KOPT-K1 (cell line): Measurements from ENCODE around the gene KMT5B.
"Not testable (repeated sequence)": the region's sequence is repeated elsewhere in the genome, so short reads cannot be mapped to it uniquely, and the experiment has no call there.

Experiments
- H3K27ac ChIP-seq: fragments of 200-600 bp; sonication (generic); 2 replicates; pipeline ENCODE4 v1.5.1; 2016; ENCODE audit warnings: antibody characterized with exemption, mild to moderate bottlenecking, low read depth, low read length; ENCODE audit not compliant: poor library complexity, severe bottlenecking
- H3K36me3 ChIP-seq: fragments of 200-600 bp; sonication (generic); 2 replicates; pipeline ENCODE4 v1.5.1; 2017; ENCODE audit warnings: antibody characterized with exemption, mild to moderate bottlenecking, low read length, moderate library complexity; ENCODE audit not compliant: insufficient read depth
- H3K9me3 ChIP-seq: fragments of 200-600 bp; sonication (generic); 2 replicates; pipeline ENCODE4 v1.5.1; 2017; ENCODE audit warnings: antibody characterized with exemption, low read length, mild to moderate bottlenecking; ENCODE audit not compliant: insufficient read depth, poor library complexity, severe bottlenecking

The KMT5B gene

DNA sequence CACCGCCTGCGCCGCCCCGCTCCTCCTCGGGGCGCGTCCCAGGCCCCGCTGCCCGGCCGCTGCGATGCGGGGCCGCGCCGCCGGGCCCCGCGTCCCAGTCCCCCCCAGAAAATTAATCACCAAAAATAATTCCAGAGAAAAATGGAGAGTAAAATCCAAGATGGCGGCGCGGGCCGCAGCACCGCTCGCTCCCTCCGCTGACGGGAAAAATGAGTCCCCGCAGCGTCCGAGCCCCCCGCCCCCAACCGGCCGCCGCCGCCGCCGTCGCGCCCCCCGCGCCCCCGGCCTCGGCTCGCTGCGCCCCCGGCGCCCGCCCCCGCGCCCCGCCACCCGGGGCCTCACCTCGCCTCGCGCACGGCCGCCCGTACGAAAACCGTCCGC, at the start of gene KMT5B:
Gene KMT5B (minus strand): TSS at position 162 of the 381 bp plus-strand sequence. CDS start 23,220 bp downstream, outside the sequence.
- H3K27ac ChIP-seq = peak within 1 kb of the TSS; percentile 80
- H3K9me3 ChIP-seq = no peaks in the 10 kb centered on the region
- H3K36me3 ChIP-seq = no peaks in the 10 kb centered on the region

DNA sequence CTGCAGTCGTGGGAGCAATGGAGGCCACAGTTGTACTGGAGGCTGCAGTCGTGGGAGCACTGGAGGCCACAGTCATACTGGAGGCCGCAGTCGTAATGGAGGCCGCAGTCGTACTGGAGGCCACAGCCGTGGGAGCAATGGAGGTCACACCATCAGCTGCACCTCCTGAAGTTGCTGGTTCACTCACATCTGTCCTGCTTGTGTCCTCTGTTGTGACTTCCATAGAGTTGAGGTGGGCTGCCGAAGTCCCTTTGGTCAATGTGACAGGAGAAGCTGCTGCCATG, 49.4 kb upstream of the KMT5B start:
- Histone ChIP-seq H3K36me3 (peaks cover 31% of the 10 kb centered on the region; the same call in 1 of the 2 replicates), H3K27ac (no peak overlapping the region), H3K9me3 (no peaks in the 10 kb centered on the region)

DNA sequence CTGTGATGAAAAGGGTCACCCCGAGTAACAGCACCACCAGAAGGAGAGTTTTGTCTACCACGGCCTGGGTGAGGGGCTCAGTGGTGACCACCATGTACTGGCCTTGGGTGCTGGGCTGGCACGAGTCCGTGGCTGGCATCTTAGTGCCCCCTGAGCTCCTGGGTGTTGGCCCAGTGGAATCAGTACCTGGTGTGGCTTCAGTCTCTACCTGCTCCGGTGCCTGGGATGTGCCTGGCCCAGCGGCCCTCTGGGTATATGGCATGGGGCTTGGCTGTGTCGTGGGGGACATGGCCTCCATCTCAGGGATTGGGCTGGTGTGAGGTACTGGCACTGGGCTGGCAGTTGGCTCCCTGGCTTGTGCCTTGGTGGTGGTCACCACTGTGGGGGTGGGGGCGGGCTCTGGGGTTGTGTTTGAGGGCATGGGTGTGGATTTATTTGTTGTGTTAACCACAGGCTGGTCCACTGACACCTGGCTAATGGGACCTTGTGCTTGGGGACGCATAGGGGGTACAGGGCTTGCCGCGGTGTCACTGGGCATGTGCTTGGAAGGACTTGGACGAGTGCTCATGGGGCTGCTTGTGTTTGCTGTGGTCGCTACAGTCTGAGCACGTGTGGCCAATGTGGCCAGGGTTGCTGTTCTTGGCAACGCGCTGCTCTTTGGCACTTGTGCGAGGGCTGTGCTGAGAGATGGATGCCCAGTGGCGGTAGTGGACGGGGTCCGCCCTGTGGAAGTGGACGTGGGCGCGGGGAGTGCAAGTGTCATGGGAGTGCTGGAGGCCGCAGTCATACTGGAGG, 48.9 kb upstream of the KMT5B start:
- Histone ChIP-seq H3K36me3 (peaks cover 28% of the 10 kb centered on the region; the same call in 1 of the 2 replicates), H3K27ac (no peak overlapping the region), H3K9me3 (no peaks in the 10 kb centered on the region)

DNA sequence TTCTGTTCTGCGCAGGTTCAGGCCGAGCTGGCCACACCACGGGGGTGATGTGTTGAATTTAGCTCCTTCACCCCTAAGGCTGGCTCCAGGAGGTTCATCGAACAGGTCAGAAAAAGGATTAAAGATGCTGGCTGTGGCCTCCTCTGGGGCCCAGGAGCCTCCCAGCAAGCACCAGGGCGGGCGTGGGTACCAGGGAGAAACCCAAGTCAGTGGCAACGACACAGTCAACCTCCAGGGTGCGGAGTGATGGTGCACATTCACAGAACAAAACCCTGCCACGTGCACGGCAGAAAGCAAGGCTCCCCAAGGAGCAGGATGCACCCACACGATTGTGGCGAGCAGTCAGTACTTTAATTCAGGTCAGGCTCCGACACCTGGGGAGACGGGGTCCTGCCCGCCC, 47.9 kb upstream of the KMT5B start:
- Histone ChIP-seq H3K27ac (no peak overlapping the region), H3K36me3 (peaks cover 22% of the 10 kb centered on the region; the same call in 1 of the 2 replicates), H3K9me3 (no peaks in the 10 kb centered on the region)

DNA sequence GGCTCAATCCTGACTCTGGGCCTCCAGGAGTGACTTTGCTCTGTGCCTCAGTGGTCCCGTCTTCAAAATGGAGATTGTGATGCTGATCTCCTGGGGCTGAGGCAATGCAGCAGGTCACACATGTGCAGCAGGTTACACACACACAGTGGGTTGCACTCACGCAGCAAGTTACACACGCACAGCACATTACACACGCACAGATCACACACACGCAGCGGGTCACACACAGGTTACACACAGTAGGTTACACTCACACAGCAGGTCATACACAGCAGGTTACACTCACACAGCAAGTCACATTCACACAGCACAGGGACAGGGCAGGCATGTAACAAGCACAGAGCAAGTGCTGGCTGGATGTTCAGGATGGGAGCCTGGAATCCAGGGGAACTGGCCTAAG, 47.4 kb upstream of the KMT5B start:
- H3K9me3 ChIP-seq = no peaks in the 10 kb centered on the region
- no peak overlapping the region for H3K27ac ChIP-seq
- peaks cover 21% of the 10 kb centered on the region; the same call in 1 of the 2 replicates for H3K36me3 ChIP-seq

DNA sequence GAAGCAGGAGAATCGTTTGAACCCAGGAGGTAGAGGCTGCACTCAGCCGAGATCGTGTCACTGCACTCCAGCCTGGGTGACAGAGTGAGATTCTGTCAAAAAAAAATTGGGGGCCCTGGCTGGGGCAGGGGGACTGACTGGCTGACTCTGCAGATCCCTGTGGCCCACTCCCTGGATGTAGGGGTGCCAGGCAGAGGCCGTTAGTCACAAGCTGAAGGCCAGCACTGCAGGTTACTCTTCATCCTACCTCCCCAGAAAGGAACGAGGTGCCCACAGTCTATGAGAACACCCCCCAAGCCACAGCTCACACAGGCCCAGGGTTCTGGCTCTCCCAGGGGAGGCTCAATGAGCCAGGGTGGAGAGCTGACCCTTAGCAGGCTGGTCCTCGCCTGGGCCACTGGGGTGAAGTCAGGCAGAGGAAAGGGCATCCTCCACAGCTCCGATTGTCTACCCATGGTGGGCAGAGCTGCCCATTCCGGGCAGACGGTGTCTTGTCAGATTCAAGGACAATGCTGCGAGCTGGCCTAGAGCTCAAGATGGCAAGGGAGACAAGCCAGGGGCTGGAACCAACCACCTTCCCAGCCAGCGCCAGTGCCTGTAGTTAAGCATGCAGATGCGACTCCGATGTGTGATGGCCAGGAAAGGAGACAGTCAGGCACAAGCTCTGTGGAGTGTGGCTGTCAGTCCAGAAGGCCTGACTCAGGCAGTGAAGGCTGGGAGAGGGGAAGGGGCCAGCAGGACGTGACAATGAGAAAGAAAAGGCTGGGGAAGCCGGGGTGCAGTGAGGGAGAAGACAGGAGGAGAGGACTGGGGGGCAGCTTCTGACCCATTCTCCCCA, 46.2 kb upstream of the KMT5B start:
- H3K9me3 ChIP-seq = no peaks in the 10 kb centered on the region
- H3K36me3 ChIP-seq = peaks cover 21% of the 10 kb centered on the region; the same call in 1 of the 2 replicates
- H3K27ac ChIP-seq = no peak overlapping the region

DNA sequence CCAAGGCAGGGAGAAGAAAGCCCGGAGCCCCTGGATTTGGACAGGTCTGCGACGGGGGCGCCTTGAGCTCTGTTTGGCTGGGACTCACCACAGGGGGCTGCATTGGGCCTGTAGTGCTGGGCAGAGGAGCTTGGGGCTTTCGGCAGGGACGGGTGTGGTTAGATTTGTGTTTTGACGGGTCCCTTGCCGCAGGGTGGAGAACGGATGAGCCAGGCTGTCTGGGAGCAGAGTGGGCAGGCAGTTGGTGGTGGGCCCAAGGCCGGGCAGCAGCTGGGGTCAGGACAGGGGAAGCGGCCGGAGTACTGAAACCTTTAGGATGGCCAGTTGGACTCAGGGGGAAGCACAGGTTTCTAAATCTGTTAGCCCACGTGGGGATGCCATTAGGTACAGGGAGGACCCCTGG, 45.3 kb upstream of the KMT5B start:
- Histone ChIP-seq H3K27ac (no peak overlapping the region), H3K36me3 (peaks cover 18% of the 10 kb centered on the region; the same call in 1 of the 2 replicates), H3K9me3 (no peaks in the 10 kb centered on the region)

DNA sequence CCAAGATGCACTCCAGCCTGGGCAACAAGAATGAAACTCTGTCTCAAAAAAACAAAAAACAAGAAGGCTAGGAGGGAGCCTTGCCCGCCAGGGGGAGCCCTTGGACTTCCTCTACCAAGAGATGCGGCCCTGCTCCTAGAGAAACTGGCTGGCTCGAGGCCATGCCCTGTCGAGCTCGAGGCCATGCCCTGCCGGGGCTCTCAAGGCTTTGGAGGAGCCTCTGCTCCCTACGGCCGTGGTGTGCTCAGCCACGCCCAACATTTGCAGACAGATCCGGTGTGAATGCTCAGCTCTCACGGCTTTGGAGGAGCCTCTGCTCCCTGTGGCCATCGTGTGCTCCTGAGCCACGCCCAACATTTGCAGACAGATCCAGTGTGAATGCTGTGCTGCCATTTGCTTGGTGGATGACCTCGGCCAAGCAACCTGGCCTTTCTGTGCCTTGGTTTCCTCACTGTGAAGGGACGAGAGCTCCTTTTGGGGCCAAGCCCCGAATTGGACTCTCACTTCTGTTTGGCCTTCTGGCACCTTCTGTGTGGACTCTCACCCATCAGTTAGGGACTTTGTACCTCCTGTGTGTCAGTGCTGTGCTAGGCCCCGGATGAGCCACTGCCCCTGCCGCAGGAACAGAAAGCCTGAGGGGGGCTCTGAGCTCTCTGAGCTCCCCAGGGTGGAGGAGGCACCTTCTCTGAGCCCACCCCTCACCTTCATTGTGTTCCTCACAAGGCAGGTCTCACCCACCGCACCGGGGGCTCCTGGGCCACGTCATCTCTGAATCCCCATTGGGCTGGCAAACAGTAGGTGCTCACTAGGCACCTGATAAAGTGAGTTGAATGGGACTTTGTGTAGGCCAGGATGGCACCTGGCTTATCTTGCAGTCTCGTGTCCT, 44.6 kb upstream of the KMT5B start:
- Histone ChIP-seq H3K36me3 (peaks cover 16% of the 10 kb centered on the region; the same call in 1 of the 2 replicates), H3K9me3 (no peaks in the 10 kb centered on the region), H3K27ac (no peak overlapping the region)

DNA sequence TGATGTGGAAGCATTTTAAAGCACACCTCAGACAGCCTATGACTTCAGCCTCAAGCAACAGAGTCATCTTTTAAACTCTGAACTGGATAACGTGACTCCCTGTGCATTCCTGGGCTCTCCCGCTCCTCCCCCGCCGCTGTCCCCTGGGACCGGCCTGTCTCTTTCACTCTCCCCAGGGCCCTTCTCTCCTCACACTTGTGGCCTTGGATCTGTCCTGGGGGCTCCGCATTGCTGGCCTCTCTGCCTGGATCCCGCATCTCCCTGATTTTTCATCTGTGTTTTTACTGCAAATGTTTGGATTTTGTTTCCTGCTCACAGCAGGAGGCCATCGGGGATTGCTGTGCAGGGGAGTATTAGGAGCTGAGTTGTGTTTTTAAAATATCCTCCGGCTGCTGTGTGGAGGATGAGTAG, 43.2 kb upstream of the KMT5B start:
- H3K9me3 ChIP-seq = no peaks in the 10 kb centered on the region
- no peak overlapping the region for H3K27ac ChIP-seq

DNA sequence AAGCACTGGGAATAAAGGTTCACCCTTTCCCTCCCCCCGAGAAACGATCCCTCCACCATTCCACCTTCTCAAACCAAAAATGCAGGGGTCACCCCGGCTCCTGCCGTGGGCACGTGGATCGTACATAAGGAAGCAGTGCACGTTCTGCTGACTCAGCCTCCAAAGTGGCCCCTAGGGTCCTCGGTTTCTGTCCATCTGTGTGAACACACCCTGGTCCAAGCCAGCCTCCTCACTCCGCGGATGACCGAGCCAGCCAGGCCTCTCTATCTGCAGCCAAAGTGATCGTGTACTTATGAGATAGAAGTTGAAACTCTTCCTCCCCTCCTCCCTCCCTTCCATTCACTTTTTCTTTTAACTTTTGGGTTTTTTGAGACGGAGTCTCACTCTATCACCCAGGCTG, 42.4 kb upstream of the KMT5B start:
- peaks cover 1% of the 10 kb centered on the region; the same call in 1 of the 2 replicates for H3K36me3 ChIP-seq
- H3K9me3 ChIP-seq = no peaks in the 10 kb centered on the region
- no peak overlapping the region for H3K27ac ChIP-seq

More for the DNA sequence above, 43.2 kb upstream of the KMT5B start:
- H3K36me3 ChIP-seq = peaks cover 4% of the 10 kb centered on the region; the same call in 1 of the 2 replicates

DNA sequence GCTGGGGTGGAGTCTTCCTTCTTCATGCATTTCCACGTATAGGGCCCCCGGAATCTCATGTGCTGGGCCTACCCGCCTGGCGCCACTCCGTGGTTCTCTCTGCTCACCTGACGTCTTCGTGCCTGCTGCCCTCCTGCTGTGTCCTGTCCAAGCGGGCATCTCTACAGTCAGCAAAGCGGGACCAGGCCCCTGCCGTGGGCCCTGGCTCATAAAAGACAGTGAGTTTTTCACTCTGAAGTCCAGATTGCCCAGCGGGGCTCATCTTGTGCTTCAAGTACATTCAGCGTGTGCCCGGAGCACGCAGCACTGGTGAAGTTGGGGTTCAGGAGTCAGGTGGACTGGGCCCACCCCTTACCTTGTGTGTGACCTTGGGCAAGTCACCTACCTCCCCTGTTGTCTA, 41.3 kb upstream of the KMT5B start:
- peaks cover 1% of the 10 kb centered on the region for H3K9me3 ChIP-seq
- H3K36me3 ChIP-seq = no peaks in the 10 kb centered on the region
- H3K27ac ChIP-seq = no peak overlapping the region

DNA sequence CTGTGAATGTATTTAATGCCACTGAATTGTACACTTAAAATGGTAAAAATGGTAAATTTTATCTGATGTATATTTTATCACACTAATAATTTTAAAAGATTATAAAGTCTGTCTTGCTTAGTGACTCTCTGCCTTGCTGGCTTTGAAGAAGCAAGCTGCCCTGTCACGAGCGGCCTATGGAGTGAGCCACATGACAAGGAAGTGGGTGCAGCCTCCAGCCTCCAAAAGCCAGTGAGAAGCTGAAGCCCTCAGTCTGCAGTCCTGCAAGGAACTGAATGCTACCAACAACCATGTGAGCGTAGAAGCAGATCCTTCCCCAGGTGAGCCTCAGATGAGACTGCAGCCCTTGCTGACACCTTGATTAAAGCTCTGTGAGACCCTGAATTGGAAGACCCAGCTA, 38.7 kb upstream of the KMT5B start:
- no peaks in the 10 kb centered on the region for H3K36me3 ChIP-seq
- no peak overlapping the region for H3K27ac ChIP-seq
- H3K9me3 ChIP-seq = peaks cover 6% of the 10 kb centered on the region

DNA sequence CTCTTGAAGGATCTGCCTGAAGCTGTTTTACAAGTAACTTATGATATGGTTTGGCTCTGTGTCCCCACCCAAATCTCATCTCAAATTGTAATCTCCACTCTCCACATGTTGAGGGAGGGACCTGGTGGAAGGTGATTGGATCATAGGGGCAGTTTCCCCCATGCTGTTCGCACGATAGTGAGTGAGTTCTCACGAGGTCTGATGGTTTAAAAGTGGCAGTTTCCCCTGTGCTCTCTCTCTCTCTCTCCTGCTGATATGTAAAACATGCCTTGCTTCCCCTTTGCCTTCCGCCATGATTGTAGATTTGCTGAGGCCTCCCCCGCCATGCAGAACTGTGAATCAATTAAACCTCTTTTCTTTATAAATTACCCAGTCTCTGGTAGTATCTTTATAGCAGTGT, 31.8 kb upstream of the KMT5B start:
- not testable (repeated sequence) for H3K27ac ChIP-seq, H3K36me3 ChIP-seq, H3K9me3 ChIP-seq

DNA sequence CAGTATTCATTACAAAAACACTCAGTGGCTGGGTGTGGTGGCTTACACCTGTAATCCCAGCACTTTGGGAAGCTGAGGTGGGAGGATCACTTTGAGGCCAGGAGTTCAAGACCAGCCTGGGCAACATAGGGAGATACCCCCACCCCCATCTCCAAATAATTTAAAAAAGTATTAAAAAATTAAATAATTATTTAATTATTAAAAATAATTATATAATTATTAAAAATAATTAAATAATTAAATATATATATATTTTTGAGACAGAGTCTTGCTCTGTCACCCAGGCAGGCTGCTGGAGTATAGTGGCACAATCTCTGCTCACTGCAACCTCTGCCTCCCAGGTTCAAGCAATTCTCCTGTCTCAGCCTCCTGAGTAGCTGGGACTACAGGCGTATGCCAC, 30.8 kb upstream of the KMT5B start:
- not testable (repeated sequence) for H3K9me3 ChIP-seq, H3K27ac ChIP-seq, H3K36me3 ChIP-seq

DNA sequence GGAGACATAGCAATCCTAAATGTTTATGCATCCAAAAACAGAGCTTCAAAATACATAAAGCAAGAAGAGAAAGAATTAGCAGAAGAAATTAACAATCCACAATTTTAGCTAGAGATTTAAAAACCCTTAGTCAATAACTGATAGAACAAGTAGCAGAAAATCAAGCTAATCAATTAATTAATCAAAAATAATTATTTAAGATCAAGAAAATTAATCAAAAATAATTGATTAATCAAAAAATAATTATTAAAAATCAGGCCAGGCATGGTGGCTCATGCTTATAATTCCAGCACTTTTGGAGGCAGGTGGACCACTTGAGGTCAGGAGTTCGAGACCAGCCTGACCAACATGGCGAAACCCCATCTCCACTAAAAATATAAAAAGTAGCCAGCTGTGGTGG, 29.5 kb upstream of the KMT5B start:
- H3K36me3 ChIP-seq = no peaks in the 10 kb centered on the region
- H3K9me3 ChIP-seq = no peaks in the 10 kb centered on the region
- H3K27ac ChIP-seq = no peak overlapping the region
